Measurements from ENCODE around the gene NDUFB8.

The NDUFB8 gene

GRCh38 chr10:100528123-100528886 lies 1.4 kb downstream of the NDUFB8 start:
- TF ChIP-seq POLR2A (IDR thresholded peaks at IDR 0.05; ENCODE audit: low read depth, low read length): no peak
- no peak for FAIRE-seq
- no peak for DNase-seq (ENCODE audit: insufficient read length, low spot score)

GRCh38 chr10:100524638-100525037 lies 5.0 kb downstream of the NDUFB8 start:
- no peak for TF ChIP-seq POLR2A (IDR thresholded peaks at IDR 0.05; ENCODE audit: low read depth, low read length)
- no peak for DNase-seq (ENCODE audit: insufficient read length, low spot score)
- FAIRE-seq: no peak

GRCh38 chr10:100524206-100524605 lies 5.5 kb downstream of the NDUFB8 start:
- DNase-seq (ENCODE audit: insufficient read length, low spot score) (no peak), FAIRE-seq (no peak)
- no peak for TF ChIP-seq POLR2A (IDR thresholded peaks at IDR 0.05; ENCODE audit: low read depth, low read length)

- TF ChIP-seq POLR2A (IDR thresholded peaks at IDR 0.05; ENCODE audit: low read depth, low read length): no peak
- DNase-seq (ENCODE audit: insufficient read length, low spot score) (no peak), FAIRE-seq (no peak)
Observed at GRCh38 chr10:100522945-100523344, 6.7 kb downstream of the NDUFB8 start.

GRCh38 chr10:100522107-100522801 lies 7.4 kb downstream of the NDUFB8 start:
- no peak for DNase-seq (ENCODE audit: insufficient read length, low spot score)
- TF ChIP-seq POLR2A (IDR thresholded peaks at IDR 0.05; ENCODE audit: low read depth, low read length): no peak
- no peak for FAIRE-seq

- TF ChIP-seq POLR2A (IDR thresholded peaks at IDR 0.05; ENCODE audit: low read depth, low read length): no peak
- no peak for FAIRE-seq
- no peak for DNase-seq (ENCODE audit: insufficient read length, low spot score)
Observed at GRCh38 chr10:100520811-100521210, 8.9 kb downstream of the NDUFB8 start.

- FAIRE-seq (no peak), DNase-seq (ENCODE audit: insufficient read length, low spot score) (no peak)
- TF ChIP-seq POLR2A (IDR thresholded peaks at IDR 0.05; ENCODE audit: low read depth, low read length): no peak
Observed at GRCh38 chr10:100519311-100520051, 10.2 kb downstream of the NDUFB8 start, which contains the start of gene SEC31B. SEC31B (minus strand) TSS chr10:100519861; CDS start chr10:100516952, 2,909 bp downstream.

- peak; percentile 67 for FAIRE-seq
Observed at GRCh38 chr10:100518761-100519241, 10.9 kb downstream of the NDUFB8 start.

GRCh38 chr10:100516847-100517246 lies 12.8 kb downstream of the NDUFB8 start:
- TF ChIP-seq POLR2A (IDR thresholded peaks at IDR 0.05; ENCODE audit: low read depth, low read length): no peak
- FAIRE-seq (no peak), DNase-seq (ENCODE audit: insufficient read length, low spot score) (no peak)

More at GRCh38 chr10:100518761-100519241, 10.9 kb downstream of the NDUFB8 start:
- TF ChIP-seq POLR2A (IDR thresholded peaks at IDR 0.05; ENCODE audit: low read depth, low read length): no peak
- peak; percentile 49 for DNase-seq (ENCODE audit: insufficient read length, low spot score)

- no peak for TF ChIP-seq POLR2A (IDR thresholded peaks at IDR 0.05; ENCODE audit: low read depth, low read length)
- no peak for FAIRE-seq
- no peak for DNase-seq (ENCODE audit: insufficient read length, low spot score)
Observed at GRCh38 chr10:100515612-100516011, 14.1 kb downstream of the NDUFB8 start.

GRCh38 chr10:100510533-100511308 lies 18.9 kb downstream of the NDUFB8 start:
- FAIRE-seq: no peak
- no peak for TF ChIP-seq POLR2A (IDR thresholded peaks at IDR 0.05; ENCODE audit: low read depth, low read length)
- no peak for DNase-seq (ENCODE audit: insufficient read length, low spot score)

GRCh38 chr10:100509241-100509840 lies 20.3 kb downstream of the NDUFB8 start:
- no peak for TF ChIP-seq POLR2A (IDR thresholded peaks at IDR 0.05; ENCODE audit: low read depth, low read length)
- FAIRE-seq: no peak
- no peak for DNase-seq (ENCODE audit: insufficient read length, low spot score)

GRCh38 chr10:100508691-100509150 lies 20.9 kb downstream of the NDUFB8 start:
- no peak for FAIRE-seq
- peak; percentile 58 for DNase-seq (ENCODE audit: insufficient read length, low spot score)
- no peak for TF ChIP-seq POLR2A (IDR thresholded peaks at IDR 0.05; ENCODE audit: low read depth, low read length)
